ENCODE measurements around the gene SND1.

SND1 gene

GRCh38 chr7:127874951-127875608, 223.1 kb downstream of the SND1 start:
- FAIRE-seq: no peak

DNA sequence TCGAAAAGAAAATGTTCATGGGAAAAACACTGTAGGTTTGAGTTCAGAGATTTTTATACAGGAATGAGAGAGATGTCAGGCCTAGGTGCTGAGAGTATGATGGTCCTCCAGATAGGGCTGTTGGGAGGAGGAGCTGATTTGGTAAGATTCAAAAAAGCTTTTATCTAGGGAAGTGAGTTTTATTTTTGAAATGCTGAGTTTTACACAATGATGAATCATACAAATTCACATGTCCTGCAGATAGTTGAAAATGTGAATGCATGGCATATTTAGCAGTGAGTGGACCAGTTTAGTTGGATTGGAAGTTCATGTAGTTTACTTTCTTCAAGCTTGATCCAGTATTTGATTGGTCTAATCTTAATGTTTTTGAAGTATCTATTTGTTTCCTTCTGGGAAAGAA, 224.4 kb downstream of the SND1 start:
- FAIRE-seq: no peak

DNA sequence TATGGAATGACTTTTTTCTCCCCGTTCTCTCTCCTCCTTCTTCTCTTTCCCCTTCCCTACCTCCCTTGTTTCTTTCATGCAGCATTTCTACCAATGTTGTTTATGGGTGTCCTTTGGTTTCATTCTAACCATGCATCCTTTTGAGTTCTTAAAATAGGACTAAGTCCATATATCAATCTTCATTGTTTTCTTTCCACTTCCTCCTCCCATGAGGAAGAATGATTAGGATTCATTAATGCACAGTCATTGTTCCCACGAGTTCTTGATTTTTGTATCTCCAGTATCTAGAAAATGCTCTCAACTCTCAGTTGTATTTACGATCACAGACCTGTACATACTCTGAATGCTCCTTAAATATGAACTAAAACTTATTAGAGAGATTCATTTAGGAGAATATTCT, 226.0 kb downstream of the SND1 start:
- FAIRE-seq: no peak

DNA sequence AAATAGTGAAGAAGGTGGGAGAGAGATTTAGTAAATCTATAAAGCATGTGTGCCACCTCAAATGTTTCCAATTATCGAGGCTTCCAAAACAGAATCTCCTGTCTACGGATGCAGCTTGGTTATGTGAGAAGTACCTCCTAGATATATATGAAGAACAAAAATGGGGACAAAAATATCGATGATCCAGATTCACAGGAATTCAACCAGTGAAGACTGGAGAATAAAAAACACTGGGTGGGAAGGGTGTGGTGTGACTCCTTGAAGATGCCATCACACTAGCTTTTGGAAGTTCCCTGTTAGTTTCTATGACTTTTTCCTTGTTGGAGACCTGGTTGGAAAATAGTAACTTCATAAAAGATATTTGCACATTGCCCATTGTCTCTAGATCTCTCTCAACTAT, 226.8 kb downstream of the SND1 start:
- no peak for FAIRE-seq

DNA sequence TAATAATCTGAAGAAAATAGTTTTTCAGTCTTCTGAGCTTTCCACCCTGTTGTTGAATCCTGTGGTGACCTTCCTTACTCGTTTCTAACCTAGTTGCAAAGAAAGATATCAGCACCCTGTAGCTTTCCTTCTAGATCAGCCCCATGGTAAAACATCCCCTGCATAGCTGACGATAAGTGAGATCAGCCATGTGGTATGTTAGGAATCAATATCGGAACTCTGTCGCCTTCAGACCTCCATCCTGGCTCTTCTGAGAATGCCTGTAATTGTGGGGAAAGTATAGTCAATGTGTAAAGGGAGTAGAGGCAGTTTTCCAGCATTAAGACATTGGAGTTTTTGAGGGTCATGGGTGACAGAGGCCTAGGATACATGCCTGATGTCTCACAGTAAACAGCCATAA, 227.4 kb downstream of the SND1 start:
- no peak for FAIRE-seq

- no peak for FAIRE-seq
These were observed 227.9 kb downstream of the SND1 start for GRCh38 chr7:127879942-127880341.

DNA sequence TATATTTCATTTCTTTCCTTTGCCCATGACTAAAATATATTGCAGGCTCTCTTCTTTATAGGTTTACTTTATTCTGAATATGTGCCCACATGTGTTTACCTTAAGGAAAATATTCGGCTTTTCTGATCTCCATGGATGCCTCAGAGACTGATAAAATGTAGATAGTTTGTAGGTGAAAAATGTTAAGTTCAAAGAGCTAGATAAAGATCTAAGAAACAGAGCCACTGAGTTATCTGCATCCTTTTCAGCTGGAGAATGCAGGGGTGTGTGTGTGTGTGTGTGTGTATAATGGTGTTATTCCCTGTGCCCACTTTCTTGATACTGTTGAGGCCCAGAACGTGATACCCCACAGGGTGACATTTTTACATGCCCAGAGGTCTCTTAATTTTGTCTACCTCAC, 228.5 kb downstream of the SND1 start:
- FAIRE-seq: no peak

DNA sequence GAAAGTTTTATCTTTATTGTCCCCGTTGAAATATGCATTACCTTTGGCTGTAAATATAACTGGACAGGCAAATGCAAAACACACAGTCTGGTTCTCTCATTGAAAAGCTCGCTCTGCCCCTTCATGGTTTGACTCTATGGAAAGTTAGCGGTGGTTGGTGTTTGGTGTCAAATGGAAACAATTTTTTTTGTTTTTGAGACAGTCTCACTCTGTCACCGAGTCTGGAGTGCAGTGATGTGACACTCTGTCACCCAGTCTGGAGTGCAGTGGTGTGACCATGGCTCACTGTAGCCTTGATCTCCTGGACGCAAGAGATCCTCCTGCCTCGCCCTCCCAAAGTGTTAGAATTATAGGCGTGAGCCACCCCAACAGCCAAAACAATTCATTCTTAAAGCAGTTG, 229.6 kb downstream of the SND1 start:
- no peak for FAIRE-seq

DNA sequence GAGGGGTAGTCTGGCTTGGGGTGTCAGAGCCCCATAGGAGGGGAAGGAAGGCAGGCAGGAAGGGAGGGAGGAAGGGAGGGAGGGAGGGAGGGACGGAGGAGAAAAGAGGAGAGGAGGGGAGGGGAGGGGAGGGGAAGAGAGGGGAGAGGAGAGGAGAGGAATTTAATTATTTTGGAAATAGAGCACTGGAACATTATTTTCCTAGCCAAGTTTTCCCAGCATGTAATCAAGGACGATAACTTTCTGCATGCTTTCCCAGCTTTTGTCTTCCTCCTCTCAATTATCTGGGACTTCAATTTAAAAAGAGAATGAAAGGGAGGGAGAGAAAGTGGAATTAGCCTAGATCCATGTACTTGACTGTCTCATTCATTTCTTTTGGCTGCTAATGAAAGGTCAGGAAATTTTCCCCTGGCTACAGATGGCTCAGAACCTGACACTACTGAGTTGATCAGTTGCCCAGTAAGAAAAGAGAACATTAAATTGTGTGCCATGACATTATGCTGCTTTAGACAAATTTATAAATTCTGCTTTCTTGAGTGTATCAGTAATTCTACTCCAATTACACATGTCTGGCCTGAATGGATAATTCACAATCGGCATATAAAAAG, 230.4 kb downstream of the SND1 start:
- FAIRE-seq: peak; percentile 89

GRCh38 chr7:127884066-127884559, 232.1 kb downstream of the SND1 start:
- FAIRE-seq: no peak

- FAIRE-seq: no peak
These were observed 233.3 kb downstream of the SND1 start for GRCh38 chr7:127885222-127885772.

DNA sequence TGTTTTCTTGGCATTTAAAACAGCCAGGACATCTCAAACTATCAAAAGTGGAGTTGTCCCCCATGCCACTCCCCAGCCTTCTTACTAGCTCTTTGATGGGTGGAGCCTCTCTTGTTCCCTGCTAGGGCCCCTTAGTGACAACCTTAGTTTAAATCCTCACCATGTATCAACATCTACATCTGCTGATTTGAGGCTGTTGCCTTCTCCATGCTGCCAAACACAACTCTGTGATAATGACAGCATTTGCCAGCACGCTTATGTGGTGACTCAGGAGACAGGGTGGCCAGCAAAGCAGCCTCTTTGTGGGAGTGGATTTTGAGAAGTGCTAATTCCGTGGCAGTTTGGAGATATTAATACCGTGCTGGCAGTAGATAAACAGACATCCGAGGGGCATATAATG, 233.8 kb downstream of the SND1 start:
- FAIRE-seq: peak; percentile 72

DNA sequence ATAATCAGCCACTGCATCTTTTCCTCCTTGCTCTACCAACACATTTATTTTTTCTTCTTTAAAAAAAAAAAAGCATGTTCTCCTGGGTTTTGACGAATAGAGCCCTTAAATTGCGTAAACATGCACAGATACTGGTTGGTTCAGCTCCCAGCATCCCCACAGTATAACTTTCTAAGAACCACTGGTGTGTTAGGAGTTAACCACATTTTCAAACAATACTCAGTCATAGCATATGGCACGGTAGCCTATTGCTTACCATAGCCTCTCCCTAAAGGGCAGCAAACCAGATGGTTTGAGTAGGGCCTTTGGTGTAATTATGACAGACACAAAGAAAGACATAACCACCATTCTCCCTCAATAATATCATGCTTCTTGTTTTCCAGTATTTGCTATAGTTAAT, 234.3 kb downstream of the SND1 start:
- FAIRE-seq: no peak

DNA sequence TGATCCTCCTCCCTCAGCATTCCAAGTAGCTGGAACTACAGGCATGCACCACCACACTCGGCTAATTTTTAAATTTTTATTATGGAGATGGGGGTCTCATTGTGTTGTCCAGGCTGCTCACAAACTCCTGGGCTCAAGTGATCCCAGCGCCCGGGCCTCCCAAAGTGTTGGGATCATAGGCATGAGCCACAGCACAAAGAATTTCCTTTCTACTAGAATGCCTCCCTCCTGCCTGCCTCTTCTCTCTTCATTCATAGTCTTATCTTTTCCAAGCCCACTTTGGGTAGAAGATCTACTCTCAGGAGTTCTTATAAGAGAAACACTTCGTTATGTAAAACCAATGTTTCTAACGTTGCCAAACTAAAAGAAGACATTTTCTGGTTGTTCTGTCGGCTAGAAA, 235.1 kb downstream of the SND1 start:
- FAIRE-seq: no peak

GRCh38 chr7:127887631-127888030, 235.6 kb downstream of the SND1 start:
- FAIRE-seq: peak; percentile 62

GRCh38 chr7:127888411-127888810, 236.4 kb downstream of the SND1 start:
- no peak for FAIRE-seq

DNA sequence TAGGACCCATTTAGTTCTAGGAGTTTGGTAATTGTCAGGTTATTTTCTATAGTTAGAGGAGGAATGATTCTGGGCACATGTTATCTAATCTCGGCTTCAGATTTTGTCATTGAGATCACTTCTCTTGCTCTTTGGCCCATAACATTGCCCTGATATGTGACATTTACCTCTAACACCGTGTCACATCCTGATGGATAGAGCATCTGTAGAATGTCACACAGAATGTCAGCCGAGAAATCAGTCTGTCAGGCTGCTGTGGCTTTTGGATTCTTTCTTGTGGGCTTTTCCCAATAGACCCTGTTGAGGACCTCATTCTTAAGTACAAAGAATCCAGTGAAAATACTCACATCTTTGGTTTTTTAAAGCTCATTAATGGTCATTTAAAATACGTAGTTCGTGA, 236.8 kb downstream of the SND1 start:
- FAIRE-seq: no peak

GRCh38 chr7:127889677-127890076, 237.7 kb downstream of the SND1 start:
- FAIRE-seq: no peak

DNA sequence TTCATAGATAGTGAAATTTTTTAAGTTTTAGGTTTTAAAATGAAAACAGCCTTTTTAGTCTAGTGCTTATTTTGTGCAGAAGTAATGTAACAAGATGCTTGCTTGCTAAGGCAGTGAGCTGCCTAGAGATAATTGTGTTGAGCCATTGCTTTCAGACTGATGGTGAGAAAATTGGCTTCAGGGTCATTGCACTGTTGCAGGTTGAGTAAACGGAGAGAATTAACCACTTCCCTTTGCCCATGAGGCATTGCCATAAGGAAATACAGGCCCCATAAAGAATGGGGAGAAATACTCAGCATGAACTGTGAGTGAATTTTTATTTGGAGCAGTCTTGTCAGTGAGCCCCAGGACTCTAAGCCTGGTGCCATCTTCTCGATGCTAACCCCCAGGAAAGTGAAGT, 238.7 kb downstream of the SND1 start:
- FAIRE-seq: no peak

DNA sequence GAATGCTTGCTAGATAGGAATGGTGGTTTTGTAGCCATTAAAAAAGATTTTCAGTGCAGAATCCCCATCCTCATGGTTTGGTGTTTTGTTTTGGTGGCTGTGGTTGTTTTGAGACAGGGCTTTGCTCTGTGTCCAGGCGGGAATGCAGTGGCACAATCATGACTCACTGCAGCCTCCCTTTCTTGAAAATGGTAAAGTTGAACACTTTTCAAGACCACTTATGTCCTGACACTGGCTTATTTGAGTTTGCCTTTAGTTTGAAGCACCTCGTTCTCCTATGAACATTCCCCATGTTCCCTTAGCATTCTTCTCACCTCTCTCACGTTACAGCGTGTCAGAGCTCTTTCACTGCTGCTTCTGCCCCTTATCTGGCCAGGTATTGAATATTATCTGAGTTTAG, 239.2 kb downstream of the SND1 start:
- no peak for FAIRE-seq

DNA sequence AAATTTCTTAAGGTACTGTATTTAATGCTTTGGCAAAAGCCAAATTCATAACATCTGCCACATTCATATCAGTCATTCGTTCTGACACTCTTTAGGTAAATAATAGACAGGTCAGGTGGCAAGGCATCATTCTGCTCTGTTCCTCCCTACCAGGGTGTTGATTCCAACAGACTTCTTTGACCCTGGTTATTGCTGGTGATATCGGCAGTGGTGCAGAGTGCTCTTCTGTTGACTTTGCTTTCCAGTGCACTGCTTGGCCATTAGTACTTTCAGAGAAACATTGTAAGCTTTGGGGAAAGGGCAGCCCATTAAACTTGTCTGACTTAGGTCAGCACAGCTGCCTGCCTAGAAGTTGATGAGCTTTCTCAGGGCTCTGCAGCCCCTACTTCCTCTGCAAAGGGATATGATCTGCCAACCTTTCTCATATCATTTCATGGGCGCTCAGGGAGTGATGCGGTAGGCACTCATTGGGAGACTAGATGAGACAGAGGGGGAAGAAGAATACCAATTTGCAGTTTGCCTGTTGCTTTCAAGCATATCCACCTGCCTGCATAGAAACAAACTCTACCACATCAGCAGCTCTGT, 240.0 kb downstream of the SND1 start:
- peak; percentile 90 for FAIRE-seq

- FAIRE-seq: no peak
These were observed 240.7 kb downstream of the SND1 start for GRCh38 chr7:127892488-127893314.

DNA sequence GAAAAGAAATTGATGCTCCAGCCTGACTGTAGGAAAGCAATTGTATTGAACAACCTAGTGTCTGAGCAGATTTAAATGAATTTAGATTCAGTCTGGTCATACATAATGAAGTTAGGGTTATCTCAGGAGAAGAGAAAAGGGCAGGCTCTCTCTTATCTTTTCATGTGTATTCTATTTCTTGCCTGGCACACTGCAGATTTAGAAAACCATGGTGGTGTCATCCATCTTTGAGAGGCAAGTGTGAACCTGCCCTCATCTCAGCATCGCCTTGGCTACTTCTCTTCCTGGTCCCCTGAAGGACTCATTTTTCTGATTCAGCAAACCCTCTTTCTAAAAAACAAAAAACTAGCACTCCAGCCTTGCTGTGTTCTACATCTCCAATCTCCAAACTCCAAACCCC, 241.6 kb downstream of the SND1 start:
- FAIRE-seq: no peak
